Prostate gland (tissue), 2 donors: ENCODE data around the gene KRT23. TPM values are rescaled to one million over a fixed set of nuclear protein-coding genes. Genes with fewer than 3 reads are reported as not detected.

Experiments used
- DNase-seq: peaks from one replicate; pipeline ENCODE4 v3.0.0-alpha.2; 2019; ENCODE audit warnings: low spot score
- H3K27ac ChIP-seq, 2 donors: fragments of 200-600 bp; sonication (generic); 2 replicates each; pipeline ENCODE4 v1.5.1; 2017 to 2019
- H3K27me3 ChIP-seq: fragments of 200-600 bp; sonication (generic); replicated peaks from 2 replicates; pipeline ENCODE4 v1.5.1; 2019; ENCODE audit not compliant: insufficient read depth
- H3K36me3 ChIP-seq, 2 donors: fragments of 200-600 bp; sonication (generic); 1 replicate in 1 of 2; 2 replicates in 1 of 2; pipeline versions ENCODE4 v1.5.1 to v1.8.1; 2017 to 2019
- H3K4me1 ChIP-seq: fragments of 200-600 bp; sonication (generic); replicated peaks from 2 replicates; pipeline ENCODE4 v1.5.1; 2019
- H3K4me3 ChIP-seq, 2 donors: fragments of 200-600 bp; sonication (generic); 2 replicates each; pipeline ENCODE4 v1.5.1; 2017 to 2019
- H3K9me3 ChIP-seq: fragments of 200-600 bp; sonication (generic); 2 replicates; pipeline ENCODE4 v1.5.1; 2017
- POLR2A ChIP-seq: fragments of 450-650 bp; IDR thresholded peaks from one replicate; pipeline ENCODE4 v1.6.1; 2016; ENCODE audit warnings: antibody characterized with exemption, mild to moderate bottlenecking
- POLR2AphosphoS5 ChIP-seq: sonication (generic); formaldehyde crosslinking; IDR thresholded peaks from one replicate; pipeline ENCODE4 v1.6.1; 2017; ENCODE audit warnings: antibody characterized with exemption
- WGBS: methylation state at CpG from one replicate; pipeline ENCODE4 v1.1.5; 2018; 5-methylcytosine and 5-hydroxymethylcytosine counted together
- intact Hi-C: fragments of 100-400 bp; cut with DNase I; formaldehyde crosslinking; loops from one replicate; pipeline ENCODE4 v1.14.2; 2022
- total RNA-seq, 2 donors: library from RNA; depleted of rRNA; stranded (reverse); fragments of >200 nt; gene quantifications; one replicate each; pipeline ENCODE4 v1.1.0, GENCODE V29; 2016
- TF ChIP-seq, protein P1 (sequence below), 4 experiments: fragments of 200-600 bp in 2 of 4; fragments of 450-650 bp in 2 of 4; sonication (generic) in 2 of 4; IDR thresholded peaks; 1 replicate in 3 of 4; 2 replicates in 1 of 4; pipeline ENCODE4 v1.5.1; 2016 to 2019; ENCODE audit warnings: antibody characterized with exemption in 4 of 4, mild to moderate bottlenecking in 2 of 4, moderate library complexity in 2 of 4

Gene KRT23
- total RNA-seq, 2 donors from 2014 or later: 19.6 to 38.9 TPM

DNA sequence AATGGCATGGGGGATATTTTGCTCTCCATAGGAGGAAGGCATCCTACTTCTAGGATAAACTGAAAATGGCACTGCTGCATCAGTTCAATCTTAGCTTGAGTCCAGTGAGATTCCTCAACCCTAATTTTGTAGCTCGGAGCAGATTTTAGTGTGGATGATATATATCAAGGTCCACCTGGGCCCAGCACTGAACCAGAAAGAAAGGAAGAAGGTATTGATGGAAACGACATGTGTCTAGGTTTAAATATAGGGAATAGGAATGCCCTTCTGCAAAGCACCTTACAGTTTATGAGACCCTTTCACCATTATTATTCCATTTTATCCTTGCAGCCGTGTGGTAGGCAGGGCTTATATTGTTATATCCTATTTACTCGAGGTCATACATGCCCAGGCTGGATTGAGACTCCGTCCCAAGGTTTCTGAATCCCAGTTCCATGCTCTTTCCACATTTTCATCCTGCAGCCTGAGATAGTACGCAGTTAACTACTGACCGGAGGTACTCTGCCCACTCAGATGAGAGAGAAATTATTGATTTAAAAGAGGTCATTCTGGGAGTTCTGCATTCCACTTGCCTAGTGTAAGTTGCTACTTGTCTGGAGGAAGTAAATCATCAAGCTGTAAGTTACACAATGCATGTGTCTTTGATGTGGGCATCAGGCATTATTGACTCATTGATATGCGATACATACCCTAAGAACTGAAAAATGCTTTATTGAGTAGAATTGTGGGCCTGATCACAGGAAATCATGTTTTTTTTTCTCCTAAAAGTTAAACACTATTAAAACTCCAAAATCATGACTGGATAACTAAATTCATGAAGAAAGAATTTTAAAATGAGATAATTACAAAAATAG, 19.2 kb upstream of the KRT23 start:
- TF ChIP-seq, protein P1, sequence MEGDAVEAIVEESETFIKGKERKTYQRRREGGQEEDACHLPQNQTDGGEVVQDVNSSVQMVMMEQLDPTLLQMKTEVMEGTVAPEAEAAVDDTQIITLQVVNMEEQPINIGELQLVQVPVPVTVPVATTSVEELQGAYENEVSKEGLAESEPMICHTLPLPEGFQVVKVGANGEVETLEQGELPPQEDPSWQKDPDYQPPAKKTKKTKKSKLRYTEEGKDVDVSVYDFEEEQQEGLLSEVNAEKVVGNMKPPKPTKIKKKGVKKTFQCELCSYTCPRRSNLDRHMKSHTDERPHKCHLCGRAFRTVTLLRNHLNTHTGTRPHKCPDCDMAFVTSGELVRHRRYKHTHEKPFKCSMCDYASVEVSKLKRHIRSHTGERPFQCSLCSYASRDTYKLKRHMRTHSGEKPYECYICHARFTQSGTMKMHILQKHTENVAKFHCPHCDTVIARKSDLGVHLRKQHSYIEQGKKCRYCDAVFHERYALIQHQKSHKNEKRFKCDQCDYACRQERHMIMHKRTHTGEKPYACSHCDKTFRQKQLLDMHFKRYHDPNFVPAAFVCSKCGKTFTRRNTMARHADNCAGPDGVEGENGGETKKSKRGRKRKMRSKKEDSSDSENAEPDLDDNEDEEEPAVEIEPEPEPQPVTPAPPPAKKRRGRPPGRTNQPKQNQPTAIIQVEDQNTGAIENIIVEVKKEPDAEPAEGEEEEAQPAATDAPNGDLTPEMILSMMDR (IDR thresholded peaks at IDR 0.05): no peak
- TF ChIP-seq POLR2AphosphoS5: peak; percentile 57
- H3K9me3 ChIP-seq: no peaks in the 10 kb centered on the region
- 41% methylated on average over 8 of the region's 8 CpGs for WGBS
- no peaks in the 10 kb centered on the region for H3K4me1 ChIP-seq
- DNase-seq: no peak
- H3K36me3 ChIP-seq: no peaks in the 10 kb centered on the region
- H3K27me3 ChIP-seq: no peaks in the 10 kb centered on the region
- H3K27ac ChIP-seq: peak overlapping the region in 1 of 2 donors; percentile 42
- H3K4me3 ChIP-seq: no peak overlapping the region
- intact Hi-C loops: no loop called here

DNA sequence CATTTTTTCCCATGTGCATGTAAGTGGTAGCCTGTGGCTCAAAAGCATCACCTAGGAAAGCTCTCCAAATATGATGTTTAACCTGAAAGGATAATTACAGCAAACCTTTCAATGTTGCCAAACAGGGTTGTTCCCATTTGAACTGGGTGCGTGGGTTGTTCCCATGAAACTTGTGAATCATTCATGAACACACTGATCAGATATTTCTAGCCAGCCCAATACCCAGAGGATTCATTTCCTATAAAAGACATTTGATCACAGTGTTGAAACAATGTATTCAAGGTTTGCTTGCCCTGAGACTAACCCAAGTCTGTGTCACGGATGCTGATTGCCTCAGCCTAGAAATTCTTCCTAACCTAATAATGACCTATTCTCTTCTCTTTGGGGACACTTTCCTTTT, 16.4 kb upstream of the KRT23 start:
- TF ChIP-seq POLR2AphosphoS5: no peak
- TF ChIP-seq POLR2A: no peak
- TF ChIP-seq, protein P1 (IDR thresholded peaks at IDR 0.05): no peak
- WGBS: 43% methylated on average over 2 of the region's 2 CpGs
- Histone ChIP-seq H3K4me3 (no peak overlapping the region), H3K4me1 (no peaks in the 10 kb centered on the region), H3K27me3 (no peaks in the 10 kb centered on the region), H3K9me3 (no peaks in the 10 kb centered on the region), H3K27ac (no peak overlapping the region), H3K36me3 (no peaks in the 10 kb centered on the region)
- peak; percentile 10 for DNase-seq
- intact Hi-C loops: no loop called here

DNA sequence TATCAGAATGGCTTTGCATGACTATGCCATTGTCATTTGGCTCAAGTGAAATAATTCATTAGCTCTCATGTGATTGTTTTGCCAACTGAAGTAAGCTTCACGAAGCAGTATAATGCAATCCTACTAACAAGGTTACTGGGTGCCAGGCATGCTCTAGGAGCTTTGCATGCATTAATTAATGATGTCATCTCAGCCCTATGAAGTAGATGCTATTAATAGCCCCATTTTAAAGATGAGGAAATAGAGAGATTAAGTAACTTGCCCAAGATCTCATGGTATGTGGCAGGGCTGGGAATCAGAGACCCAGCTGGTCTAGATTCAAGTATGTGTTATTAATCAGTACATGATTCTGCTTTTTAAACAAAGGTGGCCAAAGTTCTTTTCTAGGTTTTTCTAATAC, 15.2 kb upstream of the KRT23 start:
- no peaks in the 10 kb centered on the region for H3K36me3 ChIP-seq
- H3K27ac ChIP-seq: no peak overlapping the region
- WGBS: 34% methylated on average over 1 of the region's 1 CpG
- no peak overlapping the region for H3K4me3 ChIP-seq
- intact Hi-C loops: no loop called here
- no peaks in the 10 kb centered on the region for H3K4me1 ChIP-seq
- H3K9me3 ChIP-seq: no peaks in the 10 kb centered on the region
- TF ChIP-seq POLR2A (no peak), POLR2AphosphoS5 (no peak)
- TF ChIP-seq, protein P1 (IDR thresholded peaks at IDR 0.05): no peak
- H3K27me3 ChIP-seq: no peaks in the 10 kb centered on the region
- DNase-seq: no peak

DNA sequence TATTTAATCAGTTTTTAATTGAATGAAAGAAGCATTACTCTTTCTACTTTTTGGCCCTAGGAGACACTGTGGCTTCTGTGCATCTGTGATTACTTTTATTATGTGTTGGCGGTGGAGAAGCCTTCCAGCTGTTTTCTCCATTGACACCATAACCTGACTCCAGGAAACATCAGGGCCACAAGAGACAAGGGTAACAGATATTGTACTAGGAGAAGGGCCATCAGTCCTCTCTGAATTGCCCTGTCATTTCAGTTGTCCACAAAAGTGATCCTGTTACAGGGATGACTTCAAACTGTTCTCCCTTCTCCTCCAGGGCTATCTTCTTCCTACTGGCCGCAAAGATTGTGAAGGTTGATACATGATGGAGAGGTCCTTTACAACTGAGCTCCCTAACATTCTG, 14.7 kb upstream of the KRT23 start:
- H3K4me3 ChIP-seq: no peak overlapping the region
- H3K4me1 ChIP-seq: no peaks in the 10 kb centered on the region
- intact Hi-C loops: no loop called here
- DNase-seq: no peak
- TF ChIP-seq POLR2A: no peak
- no peak for TF ChIP-seq POLR2AphosphoS5
- TF ChIP-seq, protein P1 (IDR thresholded peaks at IDR 0.05): no peak
- no peaks in the 10 kb centered on the region for H3K27me3 ChIP-seq
- H3K36me3 ChIP-seq: no peaks in the 10 kb centered on the region
- no peaks in the 10 kb centered on the region for H3K9me3 ChIP-seq
- no peak overlapping the region for H3K27ac ChIP-seq
- 87% methylated on average over 2 of the region's 2 CpGs for WGBS

DNA sequence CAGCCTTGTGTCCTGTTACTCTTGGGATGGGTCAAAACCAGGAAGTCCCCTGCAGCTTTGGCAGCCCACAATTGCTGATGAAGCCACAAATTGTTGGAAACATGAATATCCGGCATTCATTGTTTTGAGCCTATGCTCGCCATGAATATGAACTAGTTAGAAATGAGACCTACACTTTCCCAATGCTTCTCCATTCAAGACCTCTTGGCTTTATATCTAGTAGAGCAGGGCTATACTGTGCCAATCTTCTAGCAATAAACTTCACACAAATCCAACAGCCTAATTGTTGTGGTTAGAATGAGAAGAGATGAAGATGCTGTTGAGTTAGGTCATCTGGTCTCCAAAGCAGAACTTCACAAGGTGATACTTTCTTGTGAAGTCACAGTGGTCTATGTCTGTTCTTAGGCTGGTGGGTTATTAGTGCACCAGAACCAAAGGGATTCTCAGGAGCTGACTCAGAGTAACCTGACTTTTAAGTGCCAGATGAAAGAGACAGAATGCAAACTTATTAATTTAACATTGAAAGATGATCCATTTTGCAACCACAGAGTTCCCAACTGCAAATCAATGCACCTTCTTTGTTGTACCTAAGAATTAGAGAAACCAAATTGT, 13.7 kb upstream of the KRT23 start:
- WGBS: 94% methylated on average over 2 of the region's 2 CpGs
- TF ChIP-seq POLR2AphosphoS5 (no peak), POLR2A (no peak)
- no peaks in the 10 kb centered on the region for H3K9me3 ChIP-seq
- no peaks in the 10 kb centered on the region for H3K4me1 ChIP-seq
- H3K27ac ChIP-seq: no peak overlapping the region
- H3K27me3 ChIP-seq: no peaks in the 10 kb centered on the region
- intact Hi-C loops: no loop called here
- H3K4me3 ChIP-seq: no peak overlapping the region
- DNase-seq: no peak
- no peaks in the 10 kb centered on the region for H3K36me3 ChIP-seq
